ENCODE measurements around the gene NATD1.

GRCh38 chr17:21279198-21279535 is 26.0 kb upstream of the NATD1 start:
- TF ChIP-seq CTCF (IDR thresholded peaks at IDR 0.05) = no peak
- TF ChIP-seq POLR2A (IDR thresholded peaks at IDR 0.05) = no peak
